Measurements from ENCODE around the gene TLE6. TPM values are rescaled to one million over a fixed set of nuclear protein-coding genes. Genes with fewer than 3 reads are reported as not detected.

Gene TLE6
- total and polyA plus RNA-seq, 2 of the 13 experiments (the other 11 are each of a cell fraction or from before 2014, with no cell fraction given) = 0.24 to 5.5 TPM

DNA sequence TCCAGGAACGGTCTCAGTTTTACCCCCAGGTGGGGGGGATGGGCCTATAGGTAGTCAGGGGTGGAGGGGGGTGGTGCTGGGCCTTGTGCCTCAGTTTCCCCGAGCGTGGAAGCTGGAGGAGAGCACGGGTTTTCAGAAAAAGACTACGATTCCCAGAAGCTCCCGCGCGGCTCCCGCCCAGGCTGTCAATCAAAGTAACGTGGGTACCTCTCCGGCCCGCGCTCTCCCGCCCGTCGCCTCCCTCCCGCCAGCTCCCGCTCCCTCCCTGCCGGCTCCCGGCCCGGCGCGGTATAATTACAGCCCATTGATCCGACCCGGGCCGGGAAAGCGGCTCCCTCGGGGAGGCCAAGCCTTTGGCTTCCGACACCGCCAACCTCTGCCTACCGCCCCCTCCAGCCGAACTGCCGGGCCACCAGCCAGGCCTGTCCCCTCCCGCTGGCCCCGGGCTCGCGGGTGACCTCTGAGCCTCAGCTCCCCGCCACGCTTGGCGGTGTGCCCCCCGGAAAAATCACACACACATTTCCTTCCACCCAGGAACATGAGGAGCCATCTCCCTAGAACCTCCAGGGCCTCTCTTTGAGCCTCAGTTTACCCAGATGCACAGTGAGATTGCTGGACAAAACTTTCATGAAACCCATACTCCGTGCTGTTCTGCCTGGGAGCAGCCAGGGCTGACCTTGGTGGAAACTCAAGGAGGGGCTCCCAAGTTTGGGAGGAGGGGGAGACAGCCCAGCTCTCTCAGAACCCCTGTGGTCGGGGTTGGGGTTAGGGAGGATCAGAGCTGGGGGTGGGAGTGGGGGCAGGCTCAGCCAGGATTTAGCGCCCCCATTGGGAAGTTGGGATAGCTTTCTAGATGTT is 59.0 kb downstream of the TLE6 start (continued):
- TF ChIP-seq, protein P1, sequence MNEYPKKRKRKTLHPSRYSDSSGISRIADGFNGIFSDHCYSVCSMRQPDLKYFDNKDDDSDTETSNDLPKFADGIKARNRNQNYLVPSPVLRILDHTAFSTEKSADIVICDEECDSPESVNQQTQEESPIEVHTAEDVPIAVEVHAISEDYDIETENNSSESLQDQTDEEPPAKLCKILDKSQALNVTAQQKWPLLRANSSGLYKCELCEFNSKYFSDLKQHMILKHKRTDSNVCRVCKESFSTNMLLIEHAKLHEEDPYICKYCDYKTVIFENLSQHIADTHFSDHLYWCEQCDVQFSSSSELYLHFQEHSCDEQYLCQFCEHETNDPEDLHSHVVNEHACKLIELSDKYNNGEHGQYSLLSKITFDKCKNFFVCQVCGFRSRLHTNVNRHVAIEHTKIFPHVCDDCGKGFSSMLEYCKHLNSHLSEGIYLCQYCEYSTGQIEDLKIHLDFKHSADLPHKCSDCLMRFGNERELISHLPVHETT (CRISPR knock-in tag; conservative IDR thresholded peaks at IDR 0.05) = peak; percentile 97
- TF ChIP-seq NFIB (CRISPR knock-in tag; IDR thresholded peaks at IDR 0.05; ENCODE audit: borderline replicate concordance) = no peak
- no peak for TF ChIP-seq MTF2 (CRISPR knock-in tag; IDR thresholded peaks at IDR 0.05; ENCODE audit: borderline replicate concordance)
- TF ChIP-seq ZFYVE20 (CRISPR knock-in tag; IDR thresholded peaks at IDR 0.05; ENCODE audit: borderline replicate concordance, low read depth) = no peak
- peak; percentile 47 for TF ChIP-seq SAP130 (CRISPR knock-in tag; IDR thresholded peaks at IDR 0.05; ENCODE audit: low read depth)
- peak; percentile 67 for TF ChIP-seq RBM39 (IDR thresholded peaks at IDR 0.05; ENCODE audit: low read depth, low read length, poor library complexity, severe bottlenecking)
- peak in 1 of 2 experiments; percentile 25; a peak in 1 of 4 replicates for TF ChIP-seq EP300 (IDR thresholded peaks at IDR 0.05; ENCODE audit: low read depth in 2 of 2, low read length in 2 of 2)
- TF ChIP-seq EP300 (CRISPR knock-in tag; IDR thresholded peaks at IDR 0.05; ENCODE audit: borderline replicate concordance) = no peak
- no peak for TF ChIP-seq ZNF446 (CRISPR knock-in tag; IDR thresholded peaks at IDR 0.05)
- TF ChIP-seq, protein P2, sequence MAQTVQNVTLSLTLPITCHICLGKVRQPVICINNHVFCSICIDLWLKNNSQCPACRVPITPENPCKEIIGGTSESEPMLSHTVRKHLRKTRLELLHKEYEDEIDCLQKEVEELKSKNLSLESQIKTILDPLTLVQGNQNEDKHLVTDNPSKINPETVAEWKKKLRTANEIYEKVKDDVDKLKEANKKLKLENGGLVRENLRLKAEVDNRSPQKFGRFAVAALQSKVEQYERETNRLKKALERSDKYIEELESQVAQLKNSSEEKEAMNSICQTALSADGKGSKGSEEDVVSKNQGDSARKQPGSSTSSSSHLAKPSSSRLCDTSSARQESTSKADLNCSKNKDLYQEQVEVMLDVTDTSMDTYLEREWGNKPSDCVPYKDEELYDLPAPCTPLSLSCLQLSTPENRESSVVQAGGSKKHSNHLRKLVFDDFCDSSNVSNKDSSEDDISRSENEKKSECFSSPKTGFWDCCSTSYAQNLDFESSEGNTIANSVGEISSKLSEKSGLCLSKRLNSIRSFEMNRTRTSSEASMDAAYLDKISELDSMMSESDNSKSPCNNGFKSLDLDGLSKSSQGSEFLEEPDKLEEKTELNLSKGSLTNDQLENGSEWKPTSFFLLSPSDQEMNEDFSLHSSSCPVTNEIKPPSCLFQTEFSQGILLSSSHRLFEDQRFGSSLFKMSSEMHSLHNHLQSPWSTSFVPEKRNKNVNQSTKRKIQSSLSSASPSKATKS (CRISPR knock-in tag; IDR thresholded peaks at IDR 0.05) = no peak
- peak; percentile 76 for TF ChIP-seq SALL1 (CRISPR knock-in tag; IDR thresholded peaks at IDR 0.05)
- 0 out of 2 replicates have a peak, but pooled peaks have one; percentile 20 for TF ChIP-seq SPEN (CRISPR knock-in tag; IDR thresholded peaks at IDR 0.05; ENCODE audit: low read depth)
- no peak for TF ChIP-seq HDAC6 (IDR thresholded peaks at IDR 0.05; ENCODE audit: low read depth, low read length)
- no peak for TF ChIP-seq MTA3 (CRISPR knock-in tag; IDR thresholded peaks at IDR 0.05)
- TF ChIP-seq, protein P3, sequence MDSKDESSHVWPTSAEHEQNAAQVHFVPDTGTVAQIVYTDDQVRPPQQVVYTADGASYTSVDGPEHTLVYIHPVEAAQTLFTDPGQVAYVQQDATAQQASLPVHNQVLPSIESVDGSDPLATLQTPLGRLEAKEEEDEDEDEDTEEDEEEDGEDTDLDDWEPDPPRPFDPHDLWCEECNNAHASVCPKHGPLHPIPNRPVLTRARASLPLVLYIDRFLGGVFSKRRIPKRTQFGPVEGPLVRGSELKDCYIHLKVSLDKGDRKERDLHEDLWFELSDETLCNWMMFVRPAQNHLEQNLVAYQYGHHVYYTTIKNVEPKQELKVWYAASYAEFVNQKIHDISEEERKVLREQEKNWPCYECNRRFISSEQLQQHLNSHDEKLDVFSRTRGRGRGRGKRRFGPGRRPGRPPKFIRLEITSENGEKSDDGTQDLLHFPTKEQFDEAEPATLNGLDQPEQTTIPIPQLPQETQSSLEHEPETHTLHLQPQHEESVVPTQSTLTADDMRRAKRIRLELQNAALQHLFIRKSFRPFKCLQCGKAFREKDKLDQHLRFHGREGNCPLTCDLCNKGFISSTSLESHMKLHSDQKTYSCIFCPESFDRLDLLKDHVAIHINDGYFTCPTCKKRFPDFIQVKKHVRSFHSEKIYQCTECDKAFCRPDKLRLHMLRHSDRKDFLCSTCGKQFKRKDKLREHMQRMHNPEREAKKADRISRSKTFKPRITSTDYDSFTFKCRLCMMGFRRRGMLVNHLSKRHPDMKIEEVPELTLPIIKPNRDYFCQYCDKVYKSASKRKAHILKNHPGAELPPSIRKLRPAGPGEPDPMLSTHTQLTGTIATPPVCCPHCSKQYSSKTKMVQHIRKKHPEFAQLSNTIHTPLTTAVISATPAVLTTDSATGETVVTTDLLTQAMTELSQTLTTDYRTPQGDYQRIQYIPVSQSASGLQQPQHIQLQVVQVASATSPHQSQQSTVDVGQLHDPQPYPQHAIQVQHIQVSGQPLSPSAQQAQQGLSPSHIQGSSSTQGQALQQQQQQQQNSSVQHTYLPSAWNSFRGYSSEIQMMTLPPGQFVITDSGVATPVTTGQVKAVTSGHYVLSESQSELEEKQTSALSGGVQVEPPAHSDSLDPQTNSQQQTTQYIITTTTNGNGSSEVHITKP (CRISPR knock-in tag; IDR thresholded peaks at IDR 0.05; ENCODE audit: low read depth) = no peak
- TF ChIP-seq ZNF777 (CRISPR knock-in tag; IDR thresholded peaks at IDR 0.05) = peak; percentile 87
- TF ChIP-seq ZNF562 (CRISPR knock-in tag; IDR thresholded peaks at IDR 0.05; ENCODE audit: borderline replicate concordance) = no peak
- 0 out of 2 replicates have a peak, but pooled peaks have one; percentile 27 for TF ChIP-seq HNF4G (IDR thresholded peaks at IDR 0.05; ENCODE audit: borderline replicate concordance, low read depth, low read length)
- no peak for TF ChIP-seq HNF4G (CRISPR knock-in tag; IDR thresholded peaks at IDR 0.05; ENCODE audit: borderline replicate concordance, low read depth)
- TF ChIP-seq, protein P4, sequence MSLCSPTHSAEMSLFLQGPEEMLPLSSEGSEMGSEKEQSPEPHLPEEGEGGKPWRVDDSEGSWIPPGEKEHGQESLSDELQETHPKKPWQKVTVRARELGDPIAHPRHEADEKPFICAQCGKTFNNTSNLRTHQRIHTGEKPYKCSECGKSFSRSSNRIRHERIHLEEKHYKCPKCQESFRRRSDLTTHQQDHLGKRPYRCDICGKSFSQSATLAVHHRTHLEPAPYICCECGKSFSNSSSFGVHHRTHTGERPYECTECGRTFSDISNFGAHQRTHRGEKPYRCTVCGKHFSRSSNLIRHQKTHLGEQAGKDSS (CRISPR knock-in tag; IDR thresholded peaks at IDR 0.05; ENCODE audit: borderline replicate concordance, low read depth) = 0 out of 2 replicates have a peak, but pooled peaks have one; percentile 53
- TF ChIP-seq ZNF670 (CRISPR knock-in tag; IDR thresholded peaks at IDR 0.05; ENCODE audit: borderline replicate concordance) = peak; percentile 98

Data from HepG2 (cell line).